HG03060 (cell line): ENCODE results near the gene WDR5B.
"Not testable (repeated sequence)": the region's sequence is repeated elsewhere in the genome, so short reads cannot be mapped to it uniquely, and the experiment has no call there.

ENCODE experiments used
- ATAC-seq: cut with Tn5 transposase; IDR thresholded peaks from one replicate; pipeline ENCODE4 v1.9.1; 2021; ENCODE audit warnings: low read depth, moderate number of reproducible peaks; ENCODE audit not compliant: unreplicated experiment

Gene WDR5B

DNA sequence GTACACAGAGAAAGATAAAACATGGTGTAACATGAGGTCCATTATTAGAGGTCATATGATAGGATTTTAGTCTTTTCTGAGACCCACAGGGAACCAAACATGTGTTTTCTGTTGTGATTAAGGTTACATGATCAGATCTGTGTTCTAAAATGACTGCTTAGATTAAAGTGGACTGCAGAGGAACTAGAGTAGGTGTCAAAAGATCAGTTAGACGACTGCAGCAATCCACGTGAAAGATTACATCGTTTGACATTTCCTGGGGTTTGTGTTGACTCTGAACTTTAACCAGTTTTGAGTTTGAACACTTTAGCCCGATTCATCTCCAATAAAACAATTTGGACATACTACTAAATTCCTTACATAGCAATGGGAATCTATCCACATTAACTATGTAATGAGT lies 37.9 kb downstream of the WDR5B start:
- no peak for ATAC-seq

DNA sequence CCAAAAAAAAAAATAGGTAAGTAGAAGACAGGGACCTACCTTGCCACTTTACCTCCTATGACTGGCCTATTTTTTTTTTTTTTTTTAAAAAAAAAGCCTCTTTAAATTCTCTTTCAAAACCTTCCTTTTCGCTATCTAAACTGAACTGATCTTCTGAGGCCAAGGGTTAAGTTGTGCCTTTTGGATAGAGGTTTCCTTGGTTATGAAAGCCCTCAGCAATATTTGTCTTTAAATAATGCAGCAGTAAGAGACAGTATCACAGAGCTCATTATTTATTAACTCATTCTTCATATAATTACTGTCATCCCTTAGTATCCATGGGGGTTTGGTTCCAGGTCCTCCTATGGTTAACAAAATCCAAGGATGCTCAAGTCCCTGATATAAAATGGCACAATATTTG lies 41.8 kb downstream of the WDR5B start:
- no peak for ATAC-seq

DNA sequence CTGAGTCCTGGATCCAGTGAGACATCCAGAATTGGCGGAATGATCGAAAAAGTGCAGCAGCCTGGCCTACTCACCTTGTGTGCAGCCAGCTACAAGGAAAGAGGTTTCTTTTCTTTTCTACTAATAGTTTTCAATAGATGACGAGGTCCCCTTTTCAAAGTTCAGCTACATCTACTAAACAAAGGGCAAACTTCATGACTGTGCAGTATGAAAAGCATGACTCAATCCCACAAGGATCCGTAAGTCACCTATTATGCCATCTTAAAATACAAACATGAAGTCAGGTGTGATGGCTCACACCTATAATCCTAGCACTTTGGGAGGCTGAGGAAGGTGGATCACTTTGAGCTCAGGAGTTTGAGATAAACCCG lies 49.5 kb downstream of the WDR5B start:
- no peak for ATAC-seq

DNA sequence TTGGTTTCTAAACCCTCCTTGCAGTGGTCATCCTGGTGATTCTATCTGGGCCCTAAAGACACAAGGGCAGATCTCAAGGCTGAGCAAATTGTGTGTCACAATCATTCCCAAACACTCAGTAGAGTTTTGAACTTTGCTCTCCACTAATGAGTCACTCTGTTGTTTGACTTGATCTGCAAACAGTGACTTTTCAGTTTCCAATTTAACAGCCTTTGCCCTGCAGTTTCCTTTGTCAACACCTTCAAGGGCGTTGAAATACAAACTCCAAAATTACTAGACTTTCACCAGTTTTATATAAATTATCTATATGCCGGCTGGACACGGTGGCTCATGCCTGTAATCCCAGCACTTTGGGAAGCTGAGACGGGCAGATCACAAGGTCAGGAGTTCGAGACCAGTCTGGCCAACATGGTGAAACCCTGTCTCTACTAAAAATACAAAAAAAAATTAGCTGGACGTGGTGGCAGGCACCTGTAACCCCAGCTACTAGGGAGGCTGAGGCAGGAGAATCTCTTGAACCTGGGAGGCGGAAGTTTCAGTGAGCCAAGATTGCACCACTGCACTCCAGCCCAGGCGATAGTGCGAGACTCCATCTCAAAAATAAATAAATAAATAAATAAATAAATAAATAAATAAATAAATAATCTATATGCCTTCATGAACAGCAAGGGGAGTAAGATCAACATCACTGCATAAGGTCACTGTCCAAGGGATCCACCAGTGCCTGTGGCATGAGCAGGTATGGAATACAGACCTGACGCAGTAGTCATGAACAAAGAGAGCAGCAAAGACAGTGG lies 50.1 kb downstream of the WDR5B start:
- not testable (repeated sequence) for ATAC-seq

DNA sequence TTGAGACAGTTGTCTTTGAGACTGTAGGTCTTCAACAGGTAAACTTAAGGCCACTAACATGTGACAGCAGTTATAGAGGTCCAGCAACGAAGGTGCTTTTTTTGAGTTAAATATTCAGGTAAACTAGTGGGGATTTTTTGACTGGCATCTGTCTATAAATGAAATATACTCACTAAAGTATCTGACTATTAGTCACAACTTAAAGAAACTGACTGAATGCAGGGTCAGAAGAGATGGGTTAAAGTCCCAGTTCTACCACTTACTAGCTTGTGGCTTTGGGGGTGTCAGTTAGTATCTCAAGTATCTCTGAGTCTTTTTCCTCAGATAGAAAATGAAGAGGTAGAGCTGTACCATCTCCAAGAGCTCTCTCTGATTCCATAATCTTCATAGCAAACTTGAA lies 50.8 kb downstream of the WDR5B start:
- ATAC-seq = no peak

DNA sequence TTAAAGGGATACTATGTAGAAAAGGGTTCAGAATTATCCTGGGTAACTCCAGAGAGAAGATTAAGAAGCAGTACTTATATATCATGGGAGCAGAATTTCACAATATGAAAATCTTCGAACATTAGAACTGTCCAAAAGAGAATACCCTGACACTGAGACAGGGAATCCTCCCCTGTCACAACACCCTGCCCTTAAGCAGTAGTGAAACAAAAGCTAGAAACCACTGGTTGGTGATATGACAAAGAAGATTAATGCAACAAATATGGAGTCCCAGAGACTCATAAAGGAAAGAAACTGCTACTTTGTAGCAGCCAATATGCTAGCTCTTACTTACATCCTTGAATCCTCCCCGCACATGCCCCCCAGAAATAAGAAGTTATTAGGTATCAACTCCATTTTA lies 51.4 kb downstream of the WDR5B start:
- ATAC-seq = no peak
